ENCODE results near the gene LRRC34. TPM values are rescaled to one million over a fixed set of nuclear protein-coding genes. Genes with fewer than 3 reads are reported as not detected.
A peak's percentile ranks its signal among the peaks of the same experiment; 100 is the strongest.

The LRRC34 gene
- total RNA-seq, 1 donor from 2014 or later = 4.5 TPM

DNA sequence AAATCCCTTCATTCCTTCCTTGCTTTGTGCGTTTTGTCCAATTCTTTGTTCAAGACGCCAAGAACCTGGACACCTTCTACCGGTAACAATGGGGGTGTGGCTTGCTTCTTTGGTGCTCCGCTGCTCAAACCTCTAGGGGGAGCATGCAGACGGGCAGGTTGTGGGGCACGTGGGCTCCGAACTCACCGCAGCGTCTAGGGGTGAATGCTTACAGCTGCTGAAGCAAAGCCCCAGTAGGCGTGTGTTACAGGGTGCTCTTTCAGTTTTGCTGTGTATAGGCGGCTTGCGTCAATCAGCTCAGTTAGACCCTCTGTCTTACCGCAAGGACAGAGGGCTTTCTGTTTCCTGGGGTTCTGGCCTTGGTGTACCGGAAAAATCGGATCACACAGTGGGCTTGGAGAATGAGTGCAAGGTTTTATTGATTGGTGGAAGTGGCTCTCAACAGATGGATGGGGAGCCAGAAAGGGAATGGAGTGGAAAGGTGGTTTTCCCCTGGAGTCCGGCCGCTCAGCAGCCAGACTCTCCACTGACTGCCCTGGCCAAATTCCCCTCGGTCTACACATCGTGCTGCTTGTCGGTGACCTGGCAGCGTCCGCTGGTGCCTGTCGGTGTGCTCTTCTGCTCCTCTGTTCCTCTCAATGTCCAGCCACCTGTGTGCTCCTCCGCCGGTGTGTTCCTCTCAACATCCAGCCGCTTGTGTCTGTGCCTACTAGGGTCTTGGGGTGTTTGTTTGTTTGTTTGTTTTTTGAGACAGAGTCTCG is 1.2 kb upstream of the LRRC34 start:
- no peak for DNase-seq (ENCODE audit: low spot score)

DNA sequence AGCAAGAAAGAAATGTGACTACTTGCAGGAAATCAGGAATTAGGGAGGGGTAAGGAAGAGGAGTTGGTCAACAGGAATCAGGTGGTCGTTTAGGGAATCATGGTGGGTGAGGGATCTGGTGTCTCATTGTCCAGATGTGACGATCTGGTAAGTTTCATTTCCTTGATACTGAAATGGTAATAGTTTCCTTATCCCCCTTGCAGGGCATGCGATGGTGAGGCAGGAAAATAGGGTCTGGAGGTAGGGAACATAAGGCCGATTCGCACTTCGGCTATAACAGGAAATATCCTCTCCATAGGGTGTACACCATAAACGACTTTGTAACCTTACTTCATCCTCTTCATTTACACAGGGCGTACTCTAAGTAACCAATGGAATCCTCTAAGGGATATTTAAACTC is 574 bp upstream of the LRRC34 start:
- DNase-seq (ENCODE audit: low spot score) = no peak

DNA sequence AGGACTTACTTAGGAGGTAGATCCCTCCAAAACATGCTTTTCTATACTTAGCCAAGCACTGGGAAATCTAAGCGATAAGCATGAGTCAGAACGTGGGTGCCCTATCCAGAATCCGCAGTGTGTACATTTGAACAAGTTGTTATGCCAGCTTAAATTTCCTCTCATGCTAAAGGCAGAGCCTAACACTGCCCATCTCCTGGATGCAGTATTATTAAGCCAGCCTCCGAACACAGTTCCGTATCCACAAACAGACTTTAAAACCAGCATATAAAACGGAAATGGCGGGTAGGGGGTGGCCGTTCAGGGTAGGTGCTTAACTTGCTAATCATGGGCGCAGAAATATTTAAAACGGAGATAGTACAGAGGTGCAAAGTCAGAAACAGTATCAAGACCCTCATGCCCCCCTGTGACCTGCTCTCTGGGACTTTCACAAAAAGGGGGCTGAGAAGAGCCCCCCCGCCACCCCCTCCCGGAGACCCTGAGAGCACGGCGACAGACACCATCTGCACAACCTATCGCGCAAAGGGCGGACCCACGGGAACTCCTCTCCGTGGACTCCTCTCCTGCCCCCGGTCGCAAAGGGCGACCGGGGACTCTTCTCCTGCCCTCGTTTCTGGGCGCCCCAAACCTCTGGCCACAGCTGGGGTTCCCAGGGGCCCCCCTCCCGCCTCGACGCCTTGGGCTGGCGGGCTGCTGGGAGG is 923 bp downstream of the LRRC34 start:
- DNase-seq (ENCODE audit: low spot score) = peak; percentile 49

DNA sequence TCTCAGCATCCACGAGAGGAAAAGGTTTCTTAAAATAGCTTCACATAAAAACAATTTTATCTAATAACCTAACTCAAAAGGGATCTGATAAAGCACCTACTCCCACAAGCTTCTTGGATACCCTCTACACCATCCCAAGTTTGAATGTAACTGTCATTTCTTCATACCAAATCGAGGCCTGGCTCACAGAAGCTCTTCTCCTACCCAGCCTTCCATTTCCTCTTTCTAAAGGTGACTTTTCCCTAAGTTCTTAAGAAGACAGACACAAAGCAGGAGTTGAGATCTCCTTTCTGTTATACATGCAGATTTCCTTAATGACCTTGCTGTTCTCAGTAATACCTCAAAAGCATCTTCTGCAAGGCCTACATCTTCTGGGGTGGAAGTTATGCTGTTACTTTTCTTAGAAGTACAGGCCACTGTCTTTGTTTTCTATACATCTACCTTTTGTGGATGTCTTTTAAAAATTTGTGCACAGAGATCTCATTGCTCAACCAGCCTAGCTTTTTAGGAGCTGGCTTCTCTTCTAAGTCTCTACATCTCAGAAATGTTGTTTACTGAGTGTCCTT is 3.4 kb downstream of the LRRC34 start:
- DNase-seq (ENCODE audit: low spot score) = no peak

DNA sequence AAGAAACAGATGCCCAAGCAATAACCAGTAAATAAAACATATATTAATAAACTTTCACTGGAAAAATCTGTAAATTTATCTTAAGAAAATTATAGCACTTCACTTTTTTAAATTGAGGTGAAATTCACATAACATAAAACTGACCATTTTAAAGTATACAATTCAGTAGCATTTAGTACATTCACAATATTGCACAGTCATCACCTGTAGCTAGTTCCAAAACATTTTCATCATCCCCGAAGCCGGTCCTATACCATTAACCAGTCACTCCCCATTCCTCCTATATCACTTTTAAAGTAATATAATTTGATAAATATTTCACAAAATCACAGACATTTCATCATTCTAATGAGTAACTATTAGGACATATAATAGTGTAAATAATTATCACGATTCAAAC is 8.0 kb downstream of the LRRC34 start:
- no peak for DNase-seq (ENCODE audit: low spot score)

DNA sequence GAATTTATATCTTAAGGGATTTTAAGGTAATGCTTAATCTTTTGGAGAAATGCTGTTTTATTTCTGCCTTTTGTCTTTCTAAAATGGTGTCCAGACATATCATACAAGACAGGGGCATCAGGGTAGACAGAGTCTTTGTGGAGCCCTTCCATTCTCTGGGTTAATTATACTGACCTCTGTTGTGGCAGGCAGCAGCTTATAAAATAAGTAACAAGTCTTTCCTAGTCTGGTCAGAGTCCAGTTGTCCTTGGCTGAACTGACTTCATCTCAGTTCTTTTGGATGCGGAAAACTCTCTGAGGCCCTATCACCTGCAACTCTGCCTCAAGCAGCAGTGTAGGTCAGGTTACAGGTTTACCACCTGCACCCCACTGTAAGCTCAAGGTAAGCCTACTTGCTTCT is 20.3 kb downstream of the LRRC34 start:
- no peak for DNase-seq (ENCODE audit: low spot score)

DNA sequence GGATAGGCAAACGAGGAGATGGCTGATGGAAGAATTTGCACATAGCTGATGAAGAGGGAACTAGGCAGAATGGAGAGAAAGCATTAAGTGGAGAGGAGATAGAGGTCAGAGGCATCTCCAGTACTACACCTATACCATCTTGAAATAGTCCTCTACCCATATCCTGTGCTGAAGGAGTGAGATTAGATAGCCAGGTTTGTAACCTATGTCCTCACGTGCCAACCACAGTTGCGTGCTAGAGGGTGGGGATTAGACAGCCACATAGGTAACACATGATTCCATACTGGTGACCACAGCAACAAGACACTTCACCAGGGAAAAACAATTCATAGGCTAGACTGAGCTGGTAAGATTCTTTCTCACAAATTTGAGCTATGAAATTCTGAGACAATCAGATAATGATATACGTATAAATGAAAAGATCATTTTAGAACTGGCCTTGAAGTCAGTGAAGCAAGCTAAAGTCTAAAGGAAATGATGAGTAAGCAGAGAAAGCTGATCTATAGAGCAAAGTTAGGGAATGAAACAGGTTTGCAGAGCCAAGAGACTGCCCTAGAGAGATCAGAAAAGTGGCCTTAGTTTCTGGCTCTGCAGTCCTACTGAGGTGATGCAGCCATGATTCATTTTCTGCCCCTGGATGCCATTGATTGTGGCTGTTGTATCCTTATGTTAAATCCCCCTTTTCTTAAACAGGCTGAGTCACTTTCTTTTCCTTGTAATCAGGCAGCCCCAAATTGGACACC is 21.8 kb downstream of the LRRC34 start:
- DNase-seq (ENCODE audit: low spot score) = no peak

DNA sequence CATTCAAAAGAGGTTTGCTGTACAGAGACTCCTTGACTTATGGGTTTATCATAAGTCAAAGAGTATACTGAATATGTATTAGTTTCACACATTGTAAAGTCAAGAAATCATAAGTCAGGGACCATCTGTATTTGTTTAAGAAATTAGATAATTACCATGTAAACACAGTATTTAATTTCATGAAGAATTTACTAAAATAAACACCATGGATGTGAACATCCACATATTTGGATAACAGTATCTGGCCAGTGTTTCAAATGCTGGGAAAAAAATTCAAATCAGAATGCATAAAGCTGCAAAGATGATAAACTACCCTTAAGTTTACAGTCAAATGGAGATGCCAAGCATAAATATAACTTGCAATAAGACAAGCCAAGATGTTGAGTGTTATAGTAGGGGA is 22.5 kb downstream of the LRRC34 start:
- no peak for DNase-seq (ENCODE audit: low spot score)

DNA sequence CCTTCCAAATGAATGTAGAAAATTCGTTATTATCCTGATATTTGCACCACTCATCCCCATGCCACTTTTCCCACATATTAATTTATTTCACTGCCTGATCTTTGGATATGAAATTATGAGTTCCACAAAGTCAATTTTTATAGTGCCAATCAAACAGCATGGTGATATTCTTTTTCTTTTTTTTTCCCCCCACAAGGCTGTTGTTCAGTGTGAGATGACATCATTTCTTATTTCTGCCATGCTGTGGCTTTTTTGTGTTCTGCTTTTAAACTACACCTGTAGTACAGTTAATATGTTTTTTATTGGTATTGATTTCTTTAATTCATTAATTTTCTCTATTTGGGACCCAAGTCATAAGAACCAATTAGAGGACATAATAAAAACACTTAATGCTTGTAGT is 24.9 kb downstream of the LRRC34 start:
- DNase-seq (ENCODE audit: low spot score) = no peak

DNA sequence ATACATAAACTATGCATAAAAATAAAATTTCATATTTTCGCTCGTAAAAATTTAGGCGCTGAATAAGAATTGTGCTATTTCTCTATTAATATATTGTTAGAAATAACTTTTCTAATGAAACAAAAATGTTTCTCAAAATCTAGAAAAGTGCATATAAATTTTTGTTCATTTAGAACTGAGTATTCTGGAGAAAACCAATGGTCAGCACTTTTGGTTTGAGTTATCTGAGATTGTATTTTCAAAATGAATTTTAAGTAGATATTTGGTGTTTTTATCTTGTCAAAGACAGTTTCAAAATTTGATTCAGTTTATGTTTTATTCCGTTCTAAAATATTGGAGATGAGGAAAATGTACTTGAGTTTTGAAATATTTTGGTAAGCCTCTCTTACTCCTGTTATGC is 25.6 kb downstream of the LRRC34 start:
- DNase-seq (ENCODE audit: low spot score) = no peak

DNA sequence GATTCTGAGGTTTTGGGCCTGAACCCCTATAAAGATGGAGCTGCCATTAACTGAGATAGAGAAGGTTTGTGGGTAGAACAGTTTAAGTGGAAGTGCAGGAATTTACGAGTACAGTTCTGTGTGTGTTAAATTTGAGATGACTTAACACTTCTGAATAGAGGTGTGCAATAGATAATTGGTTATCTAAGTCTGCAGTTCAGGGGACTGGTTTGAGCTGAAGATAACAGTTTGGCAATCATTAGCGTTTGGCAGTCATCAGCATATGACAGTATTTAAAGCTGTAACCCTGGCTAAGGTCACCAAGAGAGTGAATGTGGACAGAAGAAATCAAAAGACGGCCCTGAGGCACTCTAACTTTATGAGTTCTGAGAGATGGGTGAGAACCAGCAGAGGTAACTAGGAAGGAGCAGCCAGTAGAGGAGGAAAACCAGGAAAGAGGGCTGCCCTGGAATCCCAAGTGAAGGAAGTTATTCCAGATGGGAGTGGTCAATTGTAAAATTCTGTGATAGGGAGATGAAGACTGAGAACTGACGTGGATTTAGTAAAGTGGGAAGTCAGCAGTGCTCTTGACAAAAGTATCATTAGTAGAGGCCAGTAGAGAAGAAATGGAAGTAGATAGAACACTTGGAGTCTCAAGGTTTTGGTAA is 31.4 kb downstream of the LRRC34 start:
- no peak for DNase-seq (ENCODE audit: low spot score)

DNA sequence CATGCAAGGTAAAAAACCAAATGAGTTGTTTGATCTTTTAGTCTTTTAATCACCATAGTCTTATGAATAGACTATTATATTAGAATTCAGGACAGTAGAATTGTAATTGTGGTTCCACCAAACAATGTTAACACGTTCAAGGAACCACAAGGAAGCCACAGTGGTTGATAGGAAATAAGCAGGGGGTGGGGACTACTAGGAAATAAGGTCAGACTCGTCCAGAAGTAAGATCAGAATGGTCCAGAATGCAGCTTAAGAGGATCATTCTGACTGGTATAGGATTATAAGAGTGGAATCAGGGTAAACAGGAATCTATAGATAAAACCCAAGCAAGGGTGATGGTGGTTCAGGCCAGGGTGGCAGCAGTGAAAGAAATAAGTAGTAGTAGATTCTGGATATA is 32.0 kb downstream of the LRRC34 start:
- no peak for DNase-seq (ENCODE audit: low spot score)

DNA sequence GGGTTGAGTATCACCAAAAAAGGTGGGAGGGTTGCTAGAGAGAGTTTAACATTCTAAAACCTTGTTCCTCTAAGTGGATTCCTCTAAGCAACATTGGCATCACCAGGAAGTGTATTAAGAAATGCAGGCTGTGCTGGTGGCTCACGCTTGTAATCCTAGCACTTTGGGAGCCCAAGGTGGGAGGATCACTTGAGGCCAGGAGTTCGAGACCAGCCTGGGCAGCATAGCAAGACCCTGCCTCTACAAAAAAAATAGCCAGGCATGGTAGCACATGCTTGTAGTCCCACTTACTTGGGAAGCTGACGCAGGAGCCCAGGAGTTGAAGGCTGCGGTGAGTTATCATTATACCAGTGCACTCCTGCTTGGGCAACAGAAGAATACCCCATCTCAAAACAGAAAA is 34.9 kb downstream of the LRRC34 start:
- DNase-seq (ENCODE audit: low spot score) = no peak

DNA sequence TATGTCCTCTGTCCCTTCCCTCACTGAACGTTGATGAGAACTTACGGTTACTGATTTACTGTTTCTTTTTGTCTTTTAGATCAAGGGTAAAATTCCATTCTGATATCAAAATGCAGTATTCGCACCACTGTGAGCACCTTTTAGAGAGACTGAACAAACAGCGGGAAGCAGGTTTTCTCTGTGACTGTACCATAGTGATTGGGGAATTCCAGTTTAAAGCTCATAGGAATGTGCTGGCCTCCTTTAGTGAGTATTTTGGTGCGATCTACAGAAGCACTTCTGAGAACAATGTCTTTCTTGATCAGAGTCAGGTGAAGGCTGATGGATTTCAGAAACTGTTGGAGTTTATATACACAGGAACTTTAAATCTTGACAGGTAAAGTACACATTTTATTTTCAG is 38.5 kb downstream of the LRRC34 start:
- no peak for DNase-seq (ENCODE audit: low spot score)

DNA sequence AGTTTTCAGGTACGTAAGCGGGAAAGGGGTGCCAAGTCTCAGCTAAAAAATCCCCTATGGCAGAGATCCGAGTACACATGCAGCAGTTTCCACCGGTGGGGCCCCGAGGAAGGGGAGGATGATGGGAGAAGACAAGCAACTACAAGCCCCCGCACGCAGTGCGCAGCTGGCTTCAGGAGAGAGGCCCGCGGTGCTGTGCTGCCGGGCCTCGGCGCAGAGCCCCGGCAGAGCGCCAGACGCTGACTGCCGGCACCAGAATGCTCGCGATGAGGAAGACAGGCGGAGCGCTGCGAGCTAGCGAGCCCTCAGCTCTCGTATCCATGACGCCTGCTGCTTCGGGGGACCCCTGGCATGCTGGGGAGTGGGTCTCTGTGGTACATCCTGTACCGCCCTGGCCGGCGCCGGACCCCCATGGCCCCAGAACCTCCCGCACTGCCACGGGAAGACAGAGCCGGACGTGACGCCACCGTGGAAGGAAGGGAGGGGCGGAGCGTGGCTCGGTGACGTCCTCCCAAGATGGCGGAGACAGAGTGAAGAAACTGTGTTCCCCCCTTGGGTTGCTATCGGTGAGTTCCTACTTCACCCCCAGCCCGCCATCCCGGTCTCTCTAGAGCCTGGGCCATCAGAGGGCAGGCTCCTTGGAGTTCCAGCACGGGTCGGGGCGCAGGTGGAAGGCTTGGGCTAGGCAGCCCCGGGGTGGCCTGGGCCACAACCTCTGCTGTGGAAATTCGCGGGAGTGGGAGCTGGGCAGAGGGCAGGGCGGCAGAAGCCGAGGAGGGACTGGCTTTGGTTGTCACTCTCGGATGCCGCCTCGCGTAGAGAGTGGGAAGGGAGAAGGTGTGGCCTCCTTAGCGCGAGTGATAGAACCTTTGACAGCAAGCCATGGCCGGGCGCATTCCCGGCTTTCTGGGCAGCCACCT is 39.5 kb downstream of the LRRC34 start, which contains the start of gene MYNN:
Gene MYNN, plus strand, starts transcription at position 500 of the 920 bp plus-strand sequence. CDS start 900 bp downstream, outside the sequence.
- peak; percentile 95 for DNase-seq (ENCODE audit: low spot score)

DNA sequence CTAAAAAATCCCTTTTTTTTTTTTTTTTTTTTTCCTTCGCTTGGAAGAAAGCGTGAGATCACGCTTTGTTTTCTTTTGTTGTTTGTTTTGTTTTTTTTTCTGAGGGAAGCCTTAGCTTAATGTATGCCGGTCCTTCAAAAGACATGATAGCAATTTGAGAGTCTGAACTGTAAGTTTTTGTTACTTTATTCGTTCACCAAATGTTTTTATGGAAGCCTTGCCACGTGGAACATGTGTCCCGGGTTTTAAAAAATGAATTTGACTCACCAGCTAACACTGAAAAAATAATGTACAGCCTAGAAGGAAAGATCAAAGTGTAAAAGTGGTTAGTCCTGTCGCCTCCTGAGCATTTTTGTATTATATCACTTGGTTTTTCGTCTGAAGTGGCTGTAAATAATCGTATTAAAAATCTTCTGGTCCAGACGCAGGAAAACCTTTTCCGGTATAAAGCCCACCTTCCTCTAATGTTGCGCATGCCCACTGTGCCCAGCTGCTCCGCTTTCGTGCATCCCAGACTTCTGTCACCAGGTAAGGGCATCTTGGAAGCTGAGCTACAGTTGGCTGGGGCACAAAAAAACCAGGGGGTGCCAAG is 40.3 kb downstream of the LRRC34 start:
- DNase-seq (ENCODE audit: low spot score) = peak; percentile 84

DNA sequence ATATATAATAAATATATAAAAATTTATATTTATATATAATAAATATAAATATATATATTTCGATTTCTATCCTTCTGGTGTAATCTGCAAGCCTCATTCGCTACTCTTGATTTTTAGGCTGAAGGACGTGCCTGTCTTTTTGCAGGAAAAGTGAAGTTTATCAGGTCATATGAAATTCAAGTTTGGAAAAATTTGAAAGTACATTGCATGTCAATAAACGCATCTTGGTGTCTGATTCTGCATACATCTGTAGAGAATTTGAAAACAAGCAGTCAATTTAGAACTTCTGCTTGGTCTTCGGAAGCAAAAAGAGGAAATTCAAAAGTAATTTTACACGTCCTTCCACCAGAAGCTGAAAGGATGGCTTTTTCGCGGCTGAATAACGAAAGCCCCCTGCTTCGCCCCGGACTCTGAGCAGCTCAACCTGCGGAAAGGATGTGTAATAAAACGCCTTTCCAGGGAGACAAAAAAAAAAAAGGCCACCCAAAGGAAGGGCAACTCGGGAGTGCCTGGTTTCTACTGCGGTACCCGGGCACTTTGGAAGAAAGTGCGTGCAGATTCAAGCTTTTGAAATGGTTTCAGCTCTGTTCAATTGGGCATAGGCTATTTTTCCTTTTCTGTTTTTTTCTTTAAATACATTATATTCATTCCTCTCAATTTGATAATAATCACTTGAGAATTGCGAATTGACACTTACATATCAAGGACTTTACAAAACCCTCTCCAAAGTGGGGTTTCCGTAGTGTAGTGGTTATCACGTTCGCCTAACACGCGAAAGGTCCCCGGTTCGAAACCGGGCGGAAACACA is 41.0 kb downstream of the LRRC34 start:
- peak; percentile 64 for DNase-seq (ENCODE audit: low spot score)

DNA sequence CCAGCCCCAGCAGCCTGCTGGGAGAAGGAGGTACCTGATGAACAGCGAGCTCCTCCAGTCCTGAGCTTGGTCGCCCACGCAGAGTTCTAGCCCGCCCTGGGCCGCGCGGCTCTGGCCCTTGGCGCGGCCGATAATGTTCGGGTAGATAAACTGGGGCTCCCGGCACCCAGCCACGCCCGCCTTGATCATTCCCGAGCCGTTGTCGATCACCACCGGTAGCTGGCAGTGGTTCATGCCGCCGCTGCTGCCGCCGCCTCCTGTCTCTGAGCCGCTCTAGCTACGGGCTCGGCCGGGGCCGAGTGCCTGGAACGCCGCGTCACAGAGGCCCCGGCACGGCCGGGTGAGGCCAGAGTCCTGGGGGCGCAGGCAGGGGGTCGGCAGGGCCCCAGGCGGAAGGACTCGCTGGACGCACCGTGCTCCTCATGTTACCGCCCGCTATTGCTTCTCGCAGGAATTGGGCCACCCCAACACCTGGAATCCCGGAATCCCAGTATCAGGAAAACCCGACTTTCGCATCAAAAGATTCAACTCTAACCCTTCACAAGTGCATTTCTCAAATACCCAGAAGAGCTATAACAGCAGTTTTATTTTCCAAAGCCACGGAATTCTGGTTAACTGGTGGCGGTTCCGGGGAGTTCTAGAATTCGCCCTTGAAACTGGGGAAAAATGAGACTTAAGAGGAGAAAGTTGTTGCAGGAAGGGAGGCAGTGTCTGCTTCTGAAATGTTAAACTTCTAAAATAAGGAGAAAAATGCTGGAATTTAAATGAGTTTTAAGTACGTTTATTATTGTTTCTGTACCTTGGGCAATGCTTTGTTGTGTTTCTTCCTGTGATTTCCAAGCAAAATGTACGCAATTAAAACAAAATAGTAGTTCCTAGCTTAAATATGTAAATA is 43.2 kb downstream of the LRRC34 start, which contains the start of gene ACTRT3:
Gene ACTRT3, minus strand, starts transcription at position 275 of the 895 bp plus-strand sequence. Its CDS starts 41 bp downstream, at position 234.
- peak; percentile 63 for DNase-seq (ENCODE audit: low spot score)

Measured in ureter (tissue), 1 donor.